Measurements from ENCODE around the gene PEX14. TPM values are rescaled to one million over a fixed set of nuclear protein-coding genes. Genes with fewer than 3 reads are reported as not detected.

Gene PEX14
- polyA plus RNA-seq, 3 donors: 2.2 to 8.8 (median 2.7) TPM

GRCh38 chr1:10671622-10672342, 197.0 kb downstream of the PEX14 start:
- H3K4me1 Mint-ChIP-seq: peaks cover 1% of the 10 kb centered on the region
- DNase-seq: no peak
- intact Hi-C loops (cut with micrococcal nuclease): no loop called here
- no peak overlapping the region for H3K9ac ChIP-seq (ENCODE audit: insufficient read depth, low read length, poor library complexity, severe bottlenecking)
- H3K36me3 Mint-ChIP-seq: no peaks in the 10 kb centered on the region
- H3K9me3 ChIP-seq (replicated peaks in 1 of 2; ENCODE audit: control insufficient read depth in 1 of 2, insufficient read depth in 1 of 2, low read length in 2 of 2): no peaks in the 10 kb centered on the region
- H3K4me2 ChIP-seq (replicated peaks; ENCODE audit: extremely low read depth, low read length, poor library complexity, severe bottlenecking): no peak overlapping the region
- H3K4me1 ChIP-seq (ENCODE audit: control insufficient read depth in 1 of 2, insufficient read depth in 2 of 2, low read length in 2 of 2): no peaks in the 10 kb centered on the region
- no peak overlapping the region for H2AFZ ChIP-seq (ENCODE audit: insufficient read depth, low read depth, low read length, poor library complexity, severe bottlenecking)
- no peak overlapping the region for H3K27ac Mint-ChIP-seq
- H3K36me3 ChIP-seq (replicated peaks in 1 of 2; ENCODE audit: control insufficient read depth in 1 of 2, insufficient read depth in 2 of 2, low read length in 2 of 2): no peaks in the 10 kb centered on the region
- H3K27me3 Mint-ChIP-seq (ENCODE audit: low read depth in 3 of 3): peaks cover 4 to 7% (median 5%) of the 10 kb centered on the region in 3 donors
- no peaks in the 10 kb centered on the region for H3K9me3 Mint-ChIP-seq
- no peak for TF ChIP-seq CTCF (IDR thresholded peaks at IDR 0.05)
- 92% methylated on average over 17 of the region's 27 CpGs for WGBS (ENCODE audit: insufficient coverage)
- H3K27me3 ChIP-seq (ENCODE audit: control insufficient read depth in 2 of 2, insufficient read depth in 2 of 2, low read length in 2 of 2): no peaks in the 10 kb centered on the region
- no peak overlapping the region for H3K27ac ChIP-seq (ENCODE audit: low read depth in 1 of 2, low read length in 2 of 2)
- H4K20me1 ChIP-seq (ENCODE audit: insufficient read depth, low read length): no peaks in the 10 kb centered on the region
- H3K4me3 Mint-ChIP-seq: no peak overlapping the region
- H3K4me3 ChIP-seq (replicated peaks in 1 of 3; ENCODE audit: low read depth in 2 of 3, low read length in 3 of 3): no peak overlapping the region
- no peaks in the 10 kb centered on the region for H3K79me2 ChIP-seq (ENCODE audit: insufficient read depth, low read length)

- Mint-ChIP-seq H3K4me3 (no peak overlapping the region), H3K27ac (no peak overlapping the region), H3K9me3 (no peaks in the 10 kb centered on the region), H3K27me3 (ENCODE audit: low read depth in 3 of 3) (peaks cover 4 to 7% (median 7%) of the 10 kb centered on the region in 3 donors), H3K36me3 (no peaks in the 10 kb centered on the region), H3K4me1 (peaks cover 1% of the 10 kb centered on the region)
- Histone ChIP-seq H3K4me3 (replicated peaks in 1 of 3; ENCODE audit: low read depth in 2 of 3, low read length in 3 of 3) (no peak overlapping the region), H3K4me2 (replicated peaks; ENCODE audit: extremely low read depth, low read length, poor library complexity, severe bottlenecking) (no peak overlapping the region), H4K20me1 (ENCODE audit: insufficient read depth, low read length) (no peaks in the 10 kb centered on the region), H3K4me1 (ENCODE audit: control insufficient read depth in 1 of 2, insufficient read depth in 2 of 2, low read length in 2 of 2) (no peaks in the 10 kb centered on the region), H3K79me2 (ENCODE audit: insufficient read depth, low read length) (no peaks in the 10 kb centered on the region), H3K27me3 (ENCODE audit: control insufficient read depth in 2 of 2, insufficient read depth in 2 of 2, low read length in 2 of 2) (no peaks in the 10 kb centered on the region), H2AFZ (ENCODE audit: insufficient read depth, low read depth, low read length, poor library complexity, severe bottlenecking) (no peak overlapping the region), H3K9me3 (replicated peaks in 1 of 2; ENCODE audit: control insufficient read depth in 1 of 2, insufficient read depth in 1 of 2, low read length in 2 of 2) (no peaks in the 10 kb centered on the region), H3K9ac (ENCODE audit: insufficient read depth, low read length, poor library complexity, severe bottlenecking) (no peak overlapping the region), H3K36me3 (replicated peaks in 1 of 2; ENCODE audit: control insufficient read depth in 1 of 2, insufficient read depth in 2 of 2, low read length in 2 of 2) (no peaks in the 10 kb centered on the region), H3K27ac (ENCODE audit: low read depth in 1 of 2, low read length in 2 of 2) (no peak overlapping the region)
- 94% methylated on average over 7 of the region's 35 CpGs for WGBS (ENCODE audit: insufficient coverage)
- DNase-seq: no peak
- TF ChIP-seq CTCF (IDR thresholded peaks at IDR 0.05): no peak
- intact Hi-C loops (cut with micrococcal nuclease): no loop called here
Observed at GRCh38 chr1:10672343-10673050, 197.7 kb downstream of the PEX14 start.

Data from CD14-positive monocyte (primary cell).